NCI-H2107 (cell line): ENCODE measurements around the gene CAST.

Source experiments
- DNase-seq: peaks from one replicate; lab custom pipeline; 2025; lab: John Stamatoyannopoulos, UW

The CAST gene

GRCh38 chr5:96747720-96748119 is 85.5 kb downstream of the CAST start:
- DNase-seq: no peak

DNA sequence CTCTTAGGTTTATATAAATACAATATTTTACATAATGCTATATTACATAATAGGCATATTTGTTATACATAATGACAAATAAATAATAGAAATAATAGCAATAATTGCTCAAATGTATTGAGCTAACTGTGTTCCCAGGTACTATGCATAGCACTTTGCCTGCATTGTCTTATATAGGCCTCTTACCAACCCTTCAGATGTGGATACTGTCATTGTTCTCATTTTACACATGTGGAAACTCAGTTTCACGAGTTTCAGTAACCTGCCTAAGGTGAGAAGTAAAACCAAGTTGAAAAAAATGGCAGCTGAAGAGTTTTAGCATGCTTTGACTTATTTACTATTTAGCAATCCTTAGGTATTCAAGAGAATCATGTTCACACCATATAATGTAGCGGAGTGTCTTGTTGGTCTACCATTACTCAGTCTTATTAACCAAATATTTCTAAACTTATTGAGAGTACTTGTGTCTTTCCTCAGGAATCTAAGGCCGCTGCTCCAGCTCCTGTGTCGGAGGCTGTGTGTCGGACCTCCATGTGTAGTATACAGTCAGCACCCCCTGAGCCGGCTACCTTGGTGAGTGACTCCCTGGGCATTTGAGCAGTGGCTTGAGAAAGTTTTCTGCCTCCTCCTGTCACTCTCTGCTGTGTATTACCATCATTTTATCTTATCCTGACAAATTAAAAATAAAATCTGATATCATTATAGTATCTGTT is 88.1 kb downstream of the CAST start:
- DNase-seq: no peak

DNA sequence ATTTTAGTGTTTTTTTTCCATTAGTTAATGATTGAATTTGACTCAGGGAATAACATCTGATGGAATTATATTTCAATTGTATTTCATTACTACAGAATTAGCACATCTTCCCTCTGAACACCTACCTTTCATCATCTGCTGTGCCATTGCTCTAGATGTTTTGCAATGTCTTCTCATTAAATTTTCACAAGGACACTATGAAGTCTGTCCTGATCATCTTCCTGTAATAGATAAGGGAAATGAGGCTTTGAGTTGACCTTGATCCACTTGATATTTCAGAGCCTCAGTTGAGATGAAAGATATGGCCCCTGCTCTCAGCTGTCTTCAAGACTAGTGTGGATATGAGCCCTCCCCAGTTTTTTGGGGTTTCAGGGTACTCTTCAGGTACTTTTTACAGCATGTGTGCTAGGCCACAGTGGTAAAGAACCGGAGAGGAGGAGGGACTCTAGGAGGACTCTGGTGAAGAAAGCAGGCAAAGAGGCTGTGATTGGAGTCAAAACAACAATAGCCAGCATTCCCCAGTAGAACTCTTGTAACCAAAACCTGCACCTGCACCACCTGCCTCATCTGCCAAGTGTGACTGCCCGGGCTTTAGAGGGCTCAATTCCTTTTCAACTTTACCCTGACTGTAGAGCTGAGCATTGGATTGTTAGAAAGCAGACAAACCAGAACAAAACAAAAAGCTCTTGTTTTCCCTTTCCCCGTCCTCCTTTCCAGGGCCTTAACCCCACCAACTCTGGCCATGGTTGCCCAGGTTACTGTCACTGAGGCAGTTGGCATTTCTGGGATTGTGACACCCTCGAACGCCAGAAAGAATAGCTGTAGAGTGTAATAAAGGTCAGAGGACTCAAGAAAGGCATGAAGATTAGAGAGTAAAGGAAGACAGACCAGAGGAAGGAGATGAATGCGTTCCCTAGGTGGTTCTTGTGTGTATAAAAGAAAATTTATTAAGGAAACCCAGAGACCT is 89.3 kb downstream of the CAST start:
- no peak for DNase-seq

DNA sequence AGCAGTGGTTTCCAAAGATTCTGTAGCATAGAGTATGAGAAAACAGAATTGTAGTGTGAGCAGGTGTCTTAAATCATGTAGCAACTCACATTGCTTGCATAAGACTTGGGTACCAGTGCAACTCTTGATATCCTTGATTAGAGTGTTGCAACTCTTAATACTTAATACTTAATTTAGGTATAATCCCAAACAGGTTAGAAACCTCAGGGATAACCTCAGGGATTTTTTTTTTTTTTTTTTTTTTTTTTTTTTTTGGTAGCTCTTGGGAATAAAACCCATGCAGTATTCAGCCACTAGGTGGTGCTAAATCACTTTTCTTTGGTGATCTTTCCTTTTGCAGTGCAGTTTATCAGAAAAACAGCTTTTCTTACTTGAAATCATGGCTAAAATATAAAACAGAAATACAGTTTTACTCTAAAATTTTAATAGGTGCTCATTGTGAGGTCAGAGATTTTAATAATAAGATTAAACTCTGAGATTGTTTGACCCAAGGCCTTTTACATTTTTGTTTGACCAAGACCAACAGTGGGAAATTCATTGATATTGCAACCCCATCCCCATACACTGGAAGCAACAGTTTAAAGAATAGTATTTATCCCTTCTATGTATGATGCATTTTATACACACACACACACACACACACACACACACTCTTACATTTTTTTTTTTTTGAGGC is 90.3 kb downstream of the CAST start:
- DNase-seq: no peak

DNA sequence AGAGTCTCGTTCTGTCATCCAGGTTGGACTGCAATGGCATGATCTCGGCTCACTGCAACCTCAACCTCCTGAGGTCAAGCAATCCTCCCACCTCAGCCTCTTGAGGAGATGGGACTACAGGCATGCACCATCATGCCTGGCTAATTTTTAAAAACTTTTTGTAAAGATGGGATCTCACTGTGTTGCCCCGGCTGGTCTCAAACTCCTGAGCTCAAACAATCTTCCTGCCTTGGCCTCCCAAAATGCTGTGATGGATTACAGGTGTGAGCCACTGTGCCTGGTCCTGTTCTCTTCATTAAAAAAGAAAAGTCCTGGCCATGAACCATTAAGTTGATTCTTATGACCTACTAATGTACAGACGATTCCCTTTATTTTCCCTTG is 90.8 kb downstream of the CAST start:
- no peak for DNase-seq

DNA sequence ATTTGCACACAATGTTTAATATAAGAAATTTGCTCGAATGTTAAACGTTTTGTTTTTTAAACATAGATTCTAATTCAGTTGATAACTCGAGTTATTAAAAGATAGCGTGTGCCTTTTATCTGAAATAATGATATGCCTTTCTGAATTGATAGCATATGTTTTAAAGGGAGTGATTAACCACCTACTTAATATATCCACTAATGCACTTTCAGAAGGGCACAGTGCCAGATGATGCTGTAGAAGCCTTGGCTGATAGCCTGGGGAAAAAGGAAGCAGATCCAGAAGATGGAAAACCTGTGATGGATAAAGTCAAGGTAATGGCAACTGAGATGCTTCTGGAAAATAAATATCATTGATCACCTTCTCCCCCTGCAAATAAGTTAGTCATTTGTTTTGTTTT is 91.7 kb downstream of the CAST start:
- DNase-seq: no peak

- DNase-seq: no peak
Measured at GRCh38 chr5:96755851-96756250, 93.7 kb downstream of the CAST start.

- no peak for DNase-seq
Measured at GRCh38 chr5:96756985-96757384, 94.8 kb downstream of the CAST start.

GRCh38 chr5:96758621-96759020 is 96.4 kb downstream of the CAST start:
- DNase-seq: no peak

GRCh38 chr5:96761618-96762017 is 99.4 kb downstream of the CAST start:
- DNase-seq: no peak

DNA sequence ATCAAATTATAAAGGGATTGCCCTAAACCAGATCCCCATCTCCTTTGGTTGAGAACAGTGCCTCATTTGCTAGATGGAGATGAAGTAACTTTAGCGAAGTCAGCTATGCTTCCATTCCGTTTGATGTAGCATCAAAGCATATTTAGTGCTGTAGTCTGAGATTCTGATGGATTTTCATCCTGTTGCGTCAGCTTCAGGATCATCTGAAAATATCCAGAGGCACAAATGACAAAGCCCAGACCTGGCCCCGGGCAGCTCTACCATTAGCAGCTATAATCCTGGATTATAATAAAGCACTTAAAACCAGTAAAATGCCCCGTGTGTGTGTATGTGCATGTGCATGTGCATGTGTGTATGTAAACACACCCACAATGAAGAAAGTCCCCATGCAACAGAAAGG is 100.8 kb downstream of the CAST start:
- DNase-seq: no peak

- no peak for DNase-seq
Measured at GRCh38 chr5:96765043-96765442, 102.9 kb downstream of the CAST start.

DNA sequence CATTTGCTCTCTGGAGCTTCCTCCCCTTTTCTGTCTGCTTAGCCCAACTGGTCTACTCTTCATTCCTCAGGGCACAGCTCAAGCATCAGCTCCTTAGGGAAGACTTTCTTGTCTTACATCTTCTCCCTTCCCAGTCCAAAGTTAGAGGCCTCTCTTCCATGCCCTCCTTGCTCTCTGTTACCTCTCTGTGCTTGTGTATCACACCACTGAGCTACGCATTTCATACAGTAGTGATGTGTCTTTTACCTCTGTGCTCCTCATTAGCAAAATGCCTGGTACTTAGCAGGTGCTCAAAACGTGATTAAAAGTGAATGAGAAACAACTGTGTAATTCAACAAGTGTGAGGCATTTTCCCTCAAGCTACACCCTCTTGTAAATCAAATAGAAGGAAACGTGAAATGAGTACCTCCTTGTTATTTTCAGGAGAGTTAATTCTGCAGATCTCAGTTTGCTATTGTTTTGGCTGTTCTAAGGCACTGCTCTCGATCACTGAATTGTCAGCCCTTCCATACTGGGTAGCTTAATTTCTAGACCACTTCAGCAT is 106.6 kb downstream of the CAST start:
- no peak for DNase-seq

DNA sequence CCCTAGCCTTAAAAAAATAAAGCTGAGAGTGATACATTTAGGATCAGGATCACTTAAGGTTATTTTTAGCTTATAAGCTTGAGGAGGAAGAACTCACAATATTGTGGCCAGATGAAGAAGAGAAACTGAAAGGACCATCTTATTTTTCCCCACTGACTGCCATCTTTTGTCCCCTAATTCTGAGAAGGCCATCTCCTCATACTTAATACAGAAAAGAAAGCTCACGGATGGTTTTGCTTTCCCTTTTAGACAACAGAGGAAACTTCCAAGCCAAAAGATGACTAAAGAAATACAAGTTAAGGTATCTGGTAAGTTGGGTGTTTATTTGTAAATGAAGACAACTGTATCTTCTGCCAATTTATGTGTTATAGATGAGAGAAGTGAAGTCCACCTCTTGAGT is 109.2 kb downstream of the CAST start:
- no peak for DNase-seq

GRCh38 chr5:96772111-96772510 is 109.9 kb downstream of the CAST start:
- no peak for DNase-seq

GRCh38 chr5:96772542-96772941 is 110.4 kb downstream of the CAST start:
- no peak for DNase-seq

DNA sequence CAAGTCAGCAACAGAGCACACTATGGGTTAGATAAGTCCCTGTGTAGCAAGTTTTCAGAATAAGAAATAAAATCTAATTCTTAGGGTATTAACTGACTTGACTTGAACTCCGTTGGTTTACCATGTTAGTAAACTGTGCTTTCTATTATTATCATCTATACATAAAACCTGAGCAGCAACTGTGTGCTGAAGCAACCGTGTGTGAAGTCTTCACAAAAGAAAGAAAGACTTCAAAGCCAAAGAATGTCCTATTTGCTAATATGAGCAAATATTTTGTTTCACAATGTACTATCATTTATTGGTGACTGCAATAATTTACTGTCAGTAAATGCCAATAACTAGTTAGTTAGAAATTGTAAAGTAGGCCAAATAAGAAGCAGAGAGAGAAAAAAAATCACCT is 112.9 kb downstream of the CAST start:
- no peak for DNase-seq

DNA sequence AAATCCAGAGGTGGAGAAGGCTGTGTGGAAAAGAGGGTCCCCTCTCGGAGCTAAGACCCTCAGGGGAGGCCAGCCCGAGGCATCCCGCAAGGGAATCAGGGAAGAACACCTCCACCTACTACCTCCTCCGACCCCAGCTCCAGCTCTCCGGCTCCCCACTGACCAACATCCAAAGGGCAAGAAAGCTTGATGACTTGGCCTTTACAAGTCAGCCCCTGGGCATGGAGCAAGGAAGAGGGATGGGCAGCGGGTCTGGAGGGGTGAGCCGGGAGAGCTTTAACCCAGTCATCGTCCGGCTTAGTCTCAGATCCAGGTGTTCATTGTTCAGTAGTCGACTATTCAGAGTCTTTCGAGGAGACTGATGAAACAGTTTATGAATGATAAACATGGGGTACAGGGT is 113.5 kb downstream of the CAST start:
- DNase-seq: no peak

DNA sequence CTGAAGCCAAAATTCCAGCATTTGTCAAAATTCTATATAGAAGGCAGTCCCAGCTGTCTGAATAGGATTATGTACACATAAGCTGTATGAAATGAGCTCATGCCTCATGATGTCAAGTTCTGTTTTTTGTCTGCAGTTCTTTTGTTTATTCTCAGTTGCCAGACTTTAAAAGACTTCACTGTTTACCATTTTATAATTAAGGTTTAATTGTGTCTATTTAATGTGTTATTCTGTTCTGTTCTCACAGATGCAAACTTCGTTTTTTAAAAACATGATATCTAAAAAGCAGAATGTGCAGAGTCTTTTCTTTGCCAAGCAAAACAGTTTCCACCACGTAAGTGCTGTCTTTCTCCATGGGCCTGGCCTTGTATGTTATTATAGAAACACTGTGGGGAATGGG is 114.4 kb downstream of the CAST start:
- no peak for DNase-seq

DNA sequence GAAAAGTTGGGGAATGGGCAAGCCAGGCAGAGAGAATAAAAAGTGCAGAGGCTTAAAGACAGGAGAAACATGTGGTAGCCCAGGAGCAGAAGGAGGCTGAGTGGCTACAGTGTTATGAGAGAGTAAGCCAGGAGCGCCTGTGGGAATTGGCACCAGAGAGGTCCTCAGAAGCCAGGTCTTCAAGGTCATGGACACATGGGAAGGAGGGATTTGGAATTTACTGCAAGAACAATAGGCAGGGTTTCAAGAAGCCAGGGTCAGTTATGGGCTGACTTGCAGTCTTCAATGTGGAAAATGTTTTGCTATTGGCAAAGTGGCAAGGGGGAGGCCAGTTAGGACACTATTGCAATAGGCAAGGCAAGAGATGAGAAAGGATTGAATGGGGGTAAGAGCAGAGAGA is 116.2 kb downstream of the CAST start:
- no peak for DNase-seq

GRCh38 chr5:96780626-96781025 is 118.5 kb downstream of the CAST start:
- no peak for DNase-seq
